OCI-LY7 (cell line): ENCODE results near the gene GRAMD2A.

ENCODE experiments used
- CTCF ChIP-seq: fragments of 200-600 bp; sonication (generic); conservative IDR thresholded peaks from 2 replicates; pipeline ENCODE4 v1.5.1; 2014; ENCODE audit warnings: mild to moderate bottlenecking, antibody characterized with exemption, low read length, moderate library complexity, mixed read lengths
- EZH2phosphoT487 ChIP-seq: fragments of 200-600 bp; sonication (generic); IDR thresholded peaks from 2 replicates; pipeline ENCODE4 v1.6.1; 2018; ENCODE audit warnings: low read depth, borderline replicate concordance, mild to moderate bottlenecking, mixed run types, antibody characterized with exemption, low read length, moderate library complexity, mixed read lengths

- no peak for TF ChIP-seq CTCF
- no peak for TF ChIP-seq EZH2phosphoT487
Observed at GRCh38 chr15:72205273-72205672, 7.7 kb upstream of the GRAMD2A start.
